ENCODE data around the gene COMMD10. TPM values are rescaled to one million over a fixed set of nuclear protein-coding genes. Genes with fewer than 3 reads are reported as not detected.

Gene COMMD10
- total and polyA plus RNA-seq, 2 donors (not counting 1 experiment from before 2014, with no cell fraction given), result 19.8 to 48.7 TPM

GRCh38 chr5:116088062-116088461, 3.2 kb downstream of the COMMD10 start:
- Histone ChIP-seq H3K36me3 (replicated peaks in 1 of 2; ENCODE audit: control extremely low read depth in 1 of 2, control insufficient read depth in 1 of 2, extremely low read depth in 1 of 2, insufficient read depth in 2 of 2, low read length in 1 of 2) (peaks cover 8 to 23% of the 10 kb centered on the region in 2 experiments), H4K20me1 (ENCODE audit: control insufficient read depth, insufficient read depth, low read length, poor library complexity, severe bottlenecking) (no peaks in the 10 kb centered on the region), H3K4me2 (replicated peaks; ENCODE audit: low read depth, low read length, poor library complexity, severe bottlenecking) (no peak overlapping the region), H3K4me1 (ENCODE audit: control insufficient read depth in 2 of 2, insufficient read depth in 2 of 2, low read length in 2 of 2) (peaks cover 16 to 19% of the 10 kb centered on the region in 2 donors), H3K9ac (ENCODE audit: low read length) (no peak overlapping the region), H2AFZ (ENCODE audit: insufficient read depth, low read depth, low read length, poor library complexity, severe bottlenecking) (no peak overlapping the region), H3K9me3 (ENCODE audit: control extremely low read depth in 1 of 3, control insufficient read depth in 2 of 3, insufficient read depth in 1 of 3, low read length in 2 of 3) (no peaks in the 10 kb centered on the region), H3K79me2 (ENCODE audit: control insufficient read depth, insufficient read depth, low read length) (peaks cover 25% of the 10 kb centered on the region), H3K27ac (ENCODE audit: low read length in 2 of 2) (peak overlapping the region in 1 of 2 donors; percentile 38), H3K27me3 (replicated peaks in 1 of 4; ENCODE audit: control extremely low read depth in 1 of 4, control insufficient read depth in 3 of 4, insufficient read depth in 4 of 4, low read length in 3 of 4) (no peaks in the 10 kb centered on the region), H3K4me3 (ENCODE audit: control extremely low read depth in 1 of 5, extremely low read depth in 1 of 5, insufficient read depth in 1 of 5, low read depth in 2 of 5, low read length in 4 of 5) (no peak overlapping the region)
- Mint-ChIP-seq H3K27me3 (no peaks in the 10 kb centered on the region), H3K27ac (no peak overlapping the region), H3K4me1 (peaks cover 27% of the 10 kb centered on the region), H3K9me3 (ENCODE audit: insufficient read depth) (no peaks in the 10 kb centered on the region), H3K4me3 (no peak overlapping the region)
- TF ChIP-seq CTCF (IDR thresholded peaks at IDR 0.05) (no peak), EZH2 (IDR thresholded peaks at IDR 0.05; ENCODE audit: borderline replicate concordance, insufficient read depth, low read depth, low read length, poor library complexity, severe bottlenecking) (no peak)
- DNase-seq (no peak), ATAC-seq (ENCODE audit: low read depth) (no peak)
- ChIA-PET CTCF (no interaction called here), POLR2A (no interaction called here)
- intact Hi-C loops (cut with micrococcal nuclease), result no loop called here

DNA sequence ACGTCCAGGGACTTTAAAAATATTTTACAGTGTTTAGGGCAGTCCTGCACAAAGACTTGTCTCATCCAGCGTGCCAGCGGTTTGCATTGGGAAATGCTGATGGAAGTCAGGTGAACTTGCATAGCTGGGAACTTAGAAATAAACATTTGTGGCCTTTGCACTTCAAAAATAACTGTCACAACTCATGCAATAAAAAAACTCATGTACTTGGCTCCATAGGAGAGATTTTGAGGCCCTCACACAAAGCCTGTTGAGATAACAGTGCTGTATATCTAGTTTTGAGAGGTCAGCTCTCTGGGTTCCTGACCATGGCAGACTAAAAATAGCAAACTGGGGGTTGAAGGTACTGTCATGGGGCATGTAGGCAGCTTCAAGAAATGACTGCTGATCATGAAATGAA, 5.5 kb downstream of the COMMD10 start:
- ChIA-PET CTCF (no interaction called here), POLR2A (no interaction called here)
- WGBS (ENCODE audit: insufficient coverage), result 100% methylated on average over 1 of the region's 3 CpGs
- Histone ChIP-seq H3K4me3 (ENCODE audit: control extremely low read depth in 1 of 5, extremely low read depth in 1 of 5, insufficient read depth in 1 of 5, low read depth in 2 of 5, low read length in 4 of 5) (no peak overlapping the region), H3K9me3 (ENCODE audit: control extremely low read depth in 1 of 3, control insufficient read depth in 2 of 3, insufficient read depth in 1 of 3, low read length in 2 of 3) (no peaks in the 10 kb centered on the region), H3K4me1 (ENCODE audit: control insufficient read depth in 2 of 2, insufficient read depth in 2 of 2, low read length in 2 of 2) (peaks cover 6 to 9% of the 10 kb centered on the region in 2 donors), H3K9ac (ENCODE audit: low read length) (no peak overlapping the region), H3K27ac (ENCODE audit: low read length in 2 of 2) (no peak overlapping the region), H3K79me2 (ENCODE audit: control insufficient read depth, insufficient read depth, low read length) (peaks cover 12% of the 10 kb centered on the region), H3K4me2 (replicated peaks; ENCODE audit: low read depth, low read length, poor library complexity, severe bottlenecking) (no peak overlapping the region), H4K20me1 (ENCODE audit: control insufficient read depth, insufficient read depth, low read length, poor library complexity, severe bottlenecking) (no peaks in the 10 kb centered on the region), H3K36me3 (replicated peaks in 1 of 2; ENCODE audit: control extremely low read depth in 1 of 2, control insufficient read depth in 1 of 2, extremely low read depth in 1 of 2, insufficient read depth in 2 of 2, low read length in 1 of 2) (peaks cover 8 to 44% of the 10 kb centered on the region in 2 experiments), H2AFZ (ENCODE audit: insufficient read depth, low read depth, low read length, poor library complexity, severe bottlenecking) (no peak overlapping the region), H3K27me3 (replicated peaks in 1 of 4; ENCODE audit: control extremely low read depth in 1 of 4, control insufficient read depth in 3 of 4, insufficient read depth in 4 of 4, low read length in 3 of 4) (no peaks in the 10 kb centered on the region)
- no peak overlapping the region for H3K27ac Mint-ChIP-seq
- no peak for DNase-seq
- H3K4me1 Mint-ChIP-seq, result peaks cover 15% of the 10 kb centered on the region
- intact Hi-C loops (cut with micrococcal nuclease), result no loop called here
- ATAC-seq (ENCODE audit: low read depth), result no peak
- no peak overlapping the region for H3K4me3 Mint-ChIP-seq
- no peaks in the 10 kb centered on the region for H3K9me3 Mint-ChIP-seq (ENCODE audit: insufficient read depth)
- no peak for TF ChIP-seq EZH2 (IDR thresholded peaks at IDR 0.05; ENCODE audit: borderline replicate concordance, insufficient read depth, low read depth, low read length, poor library complexity, severe bottlenecking)
- H3K27me3 Mint-ChIP-seq, result no peaks in the 10 kb centered on the region
